ENCODE data around the gene PPIF.

Gene PPIF

DNA sequence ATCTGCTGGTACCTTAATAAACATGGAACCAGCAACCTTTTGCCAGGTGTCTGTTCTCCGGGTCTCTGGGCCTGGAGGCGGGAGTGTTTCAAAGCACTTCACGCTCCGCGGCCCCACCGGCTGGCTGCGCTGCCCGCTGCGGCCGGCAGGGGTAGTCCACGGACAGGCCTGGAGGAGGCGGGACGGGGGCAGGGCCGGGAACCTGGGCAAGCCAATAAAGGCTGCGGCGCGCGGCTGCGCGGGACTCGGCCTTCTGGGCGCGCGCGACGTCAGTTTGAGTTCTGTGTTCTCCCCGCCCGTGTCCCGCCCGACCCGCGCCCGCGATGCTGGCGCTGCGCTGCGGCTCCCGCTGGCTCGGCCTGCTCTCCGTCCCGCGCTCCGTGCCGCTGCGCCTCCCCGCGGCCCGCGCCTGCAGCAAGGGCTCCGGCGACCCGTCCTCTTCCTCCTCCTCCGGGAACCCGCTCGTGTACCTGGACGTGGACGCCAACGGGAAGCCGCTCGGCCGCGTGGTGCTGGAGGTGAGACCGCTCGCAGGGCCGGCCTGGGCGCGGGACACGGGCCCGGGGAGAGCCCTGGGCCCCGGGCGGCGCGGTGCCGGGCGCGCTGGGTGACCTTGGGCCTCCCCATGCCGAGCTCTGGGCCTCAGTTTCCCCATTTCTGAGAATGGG lies at the start of gene PPIF:
Gene PPIF, plus strand, starts transcription at position 244 of the 668 bp plus-strand sequence. Its CDS starts 80 bp downstream, at position 324.
- Mint-ChIP-seq H3K4me3 (peak within 1 kb of the TSS; percentile 84), H3K9me3 (no peaks in the 10 kb centered on the region), H3K36me3 (peaks cover 34% of the 10 kb centered on the region), H3K4me1 (peaks cover 43% of the 10 kb centered on the region), H3K27ac (peak within 1 kb of the TSS; percentile 92), H3K27me3 (no peaks in the 10 kb centered on the region)
- ATAC-seq = peak; percentile 94

DNA sequence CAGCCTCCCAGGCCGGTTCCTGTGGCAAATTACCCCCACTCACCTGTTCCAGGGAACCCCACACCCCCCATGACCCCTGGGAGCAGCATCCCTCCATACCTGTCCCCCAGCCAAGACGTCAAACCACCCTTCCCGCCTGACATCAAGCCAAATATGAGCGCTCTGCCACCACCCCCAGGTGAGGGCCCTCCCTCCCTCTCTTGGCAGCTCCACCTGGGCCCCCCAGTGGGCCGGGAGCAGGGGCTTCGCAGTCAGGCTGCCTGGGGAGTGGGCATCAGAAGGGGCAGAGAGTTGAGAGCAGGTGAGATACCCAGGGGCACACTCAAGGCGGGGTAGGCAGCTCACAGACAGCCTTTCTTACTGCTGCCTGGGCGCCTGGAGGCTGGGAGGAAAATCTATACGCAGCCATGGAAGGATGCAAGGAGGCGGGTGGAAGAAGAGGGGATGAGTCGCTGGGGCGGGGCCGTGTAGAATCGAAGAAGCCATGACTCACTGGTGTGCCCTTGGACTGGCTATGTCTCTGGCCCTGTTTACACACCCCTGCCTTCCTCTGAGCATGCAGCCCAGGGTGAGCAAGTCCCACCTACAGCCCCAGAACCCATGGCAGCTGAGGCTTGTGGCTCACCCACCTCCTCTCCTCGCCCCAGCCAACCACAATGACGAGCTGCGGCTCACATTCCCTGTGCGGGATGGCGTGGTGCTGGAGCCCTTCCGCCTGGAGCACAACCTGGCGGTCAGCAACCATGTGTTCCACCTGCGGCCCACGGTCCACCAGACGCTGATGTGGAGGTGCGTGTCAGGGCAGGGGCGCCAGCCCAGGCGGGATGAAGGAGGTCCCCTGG lies 48.6 kb upstream of the PPIF start:
- Mint-ChIP-seq H3K4me3 (no peak overlapping the region), H3K27me3 (no peaks in the 10 kb centered on the region), H3K36me3 (peaks cover 83% of the 10 kb centered on the region), H3K27ac (peak overlapping the region; percentile 99), H3K9me3 (no peaks in the 10 kb centered on the region), H3K4me1 (peaks cover 50% of the 10 kb centered on the region)
- no peak for ATAC-seq

DNA sequence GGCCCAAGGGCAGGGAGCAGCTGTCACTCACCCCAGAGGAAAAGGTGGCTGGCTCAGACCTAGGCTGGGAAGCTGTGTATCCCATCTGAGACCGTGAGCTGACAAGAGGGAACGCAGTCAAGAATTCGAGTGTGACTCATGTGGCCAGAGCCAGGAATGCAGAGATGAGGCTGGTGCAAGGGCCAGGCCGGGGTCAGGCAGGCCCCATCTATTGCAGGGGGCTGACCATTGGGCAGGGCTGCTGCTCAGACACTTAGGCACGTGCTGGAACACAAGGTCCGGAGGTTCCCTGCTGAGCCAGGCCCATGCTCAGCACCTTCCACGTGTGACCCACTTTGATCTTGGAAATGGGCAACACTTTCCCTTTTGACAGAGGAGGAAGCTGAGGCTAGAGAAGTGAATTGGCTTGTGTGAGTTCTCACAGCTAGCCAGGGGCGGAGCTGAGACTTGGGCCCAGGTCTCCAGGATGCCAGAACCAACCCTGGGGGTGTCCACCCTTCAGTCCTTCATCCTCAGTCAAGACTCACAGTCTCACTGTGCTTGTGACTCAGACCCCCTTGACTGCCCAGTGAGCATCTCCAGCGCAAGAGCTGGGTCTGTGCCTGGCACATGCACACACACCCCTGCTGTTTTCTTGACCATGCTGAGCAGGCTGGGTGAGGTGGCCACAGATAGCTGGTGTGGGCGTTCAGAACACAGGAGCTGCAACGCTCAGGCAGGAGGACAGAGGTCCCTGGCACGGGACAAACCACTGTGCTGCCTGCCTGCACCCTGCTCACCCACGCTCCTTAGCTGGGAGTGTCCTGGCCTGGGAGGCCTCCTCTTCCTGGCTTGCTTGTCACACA lies 47.6 kb upstream of the PPIF start:
- Mint-ChIP-seq H3K36me3 (peaks cover 83% of the 10 kb centered on the region), H3K27me3 (no peaks in the 10 kb centered on the region), H3K27ac (peak overlapping the region; percentile 99), H3K4me3 (no peak overlapping the region), H3K4me1 (peaks cover 40% of the 10 kb centered on the region), H3K9me3 (no peaks in the 10 kb centered on the region)
- ATAC-seq = no peak

DNA sequence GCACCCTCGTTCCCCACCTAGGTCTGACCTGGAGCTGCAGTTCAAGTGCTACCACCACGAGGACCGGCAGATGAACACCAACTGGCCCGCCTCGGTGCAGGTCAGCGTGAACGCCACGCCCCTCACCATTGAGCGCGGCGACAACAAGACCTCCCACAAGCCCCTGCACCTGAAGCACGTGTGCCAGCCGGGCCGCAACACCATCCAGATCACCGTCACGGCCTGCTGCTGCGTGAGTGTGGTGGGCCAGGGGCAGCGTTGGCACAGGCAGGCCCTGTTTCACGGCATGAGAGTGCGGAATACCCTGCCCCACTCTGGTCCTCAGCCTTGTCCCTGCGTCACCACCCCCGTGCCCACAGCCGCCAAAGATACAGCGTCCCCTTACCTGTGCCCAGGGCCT lies 46.6 kb upstream of the PPIF start:
- Mint-ChIP-seq H3K4me3 (no peak overlapping the region), H3K9me3 (no peaks in the 10 kb centered on the region), H3K4me1 (peaks cover 29% of the 10 kb centered on the region), H3K27ac (peak overlapping the region; percentile 38), H3K27me3 (no peaks in the 10 kb centered on the region), H3K36me3 (peaks cover 86% of the 10 kb centered on the region)
- no peak for ATAC-seq

DNA sequence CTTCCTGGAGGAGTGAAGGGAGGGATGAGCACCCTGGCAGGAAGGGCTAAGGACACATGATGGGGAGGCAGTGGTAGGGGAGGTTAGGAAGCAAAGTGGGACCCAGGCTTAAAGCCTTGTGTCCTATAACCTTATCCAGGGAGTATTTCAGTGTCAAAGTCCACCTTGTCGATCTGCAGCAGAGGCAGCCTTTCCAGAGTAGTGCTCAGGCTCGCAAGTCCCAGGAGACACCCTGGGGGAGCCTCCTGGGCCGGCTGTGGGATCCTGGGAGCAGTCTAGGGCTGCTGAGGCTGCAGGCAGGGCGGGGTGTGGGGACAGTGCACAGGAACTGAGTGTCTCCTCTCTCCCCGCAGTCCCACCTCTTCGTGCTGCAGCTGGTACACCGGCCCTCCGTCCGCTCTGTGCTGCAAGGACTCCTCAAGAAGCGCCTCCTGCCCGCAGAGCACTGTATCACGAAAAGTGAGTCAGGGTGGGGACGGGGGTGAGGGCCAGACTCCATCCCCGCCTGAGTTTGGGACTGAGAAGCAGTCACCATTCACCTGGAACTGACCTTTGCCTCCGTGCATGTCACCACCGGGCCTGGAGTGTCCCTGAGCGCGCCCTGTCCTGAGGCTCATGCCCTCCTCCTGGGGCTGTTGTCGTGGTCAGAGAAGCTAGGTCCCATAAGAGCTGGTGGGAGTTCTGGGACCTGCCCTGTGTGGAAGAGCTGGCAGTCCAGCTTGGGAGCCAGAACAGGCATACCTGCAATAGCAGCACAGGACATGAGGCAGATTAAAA lies 45.3 kb upstream of the PPIF start:
- Mint-ChIP-seq H3K36me3 (peaks cover 86% of the 10 kb centered on the region), H3K4me1 (peaks cover 18% of the 10 kb centered on the region), H3K4me3 (no peak overlapping the region), H3K27me3 (no peaks in the 10 kb centered on the region), H3K27ac (peak overlapping the region; percentile 38), H3K9me3 (no peaks in the 10 kb centered on the region)
- ATAC-seq = no peak

DNA sequence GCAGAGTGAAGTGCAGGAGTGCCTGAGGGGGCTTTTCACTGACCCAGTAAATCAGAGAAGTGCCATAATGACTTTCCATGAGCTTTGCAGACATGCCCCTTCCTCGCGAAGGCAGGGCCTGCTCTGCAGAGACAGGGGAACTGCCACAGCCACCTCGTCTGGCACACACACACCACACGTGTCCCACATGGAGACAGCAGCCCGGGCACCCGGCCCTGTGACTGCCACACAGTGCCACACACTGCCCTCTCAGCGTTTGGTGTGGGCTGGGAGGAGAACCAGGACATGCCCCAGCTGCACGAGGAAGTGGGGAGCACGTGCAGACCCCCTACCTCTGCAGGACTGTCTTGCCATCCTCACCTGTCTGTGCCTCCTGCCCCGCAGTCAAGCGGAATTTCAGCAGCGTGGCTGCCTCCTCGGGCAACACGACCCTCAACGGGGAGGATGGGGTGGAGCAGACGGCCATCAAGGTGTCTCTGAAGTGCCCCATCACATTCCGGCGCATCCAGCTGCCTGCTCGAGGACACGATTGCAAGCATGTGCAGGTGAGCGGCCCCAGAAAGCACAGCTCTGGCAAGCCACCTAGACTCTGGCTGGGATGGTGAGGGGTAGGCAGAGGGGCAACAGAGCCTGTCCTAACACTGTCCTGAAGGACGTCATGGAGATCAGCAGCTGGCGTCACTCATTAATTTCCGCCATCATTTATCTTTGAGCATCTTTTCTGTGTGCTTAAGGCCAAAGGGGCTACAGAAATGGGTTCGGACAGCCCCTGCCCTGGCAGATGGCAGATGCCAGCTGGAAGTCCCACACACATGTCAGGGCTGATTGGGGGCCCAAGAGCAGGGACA lies 43.4 kb upstream of the PPIF start:
- H3K4me3 Mint-ChIP-seq = no peak overlapping the region
- H3K4me1 Mint-ChIP-seq = peaks cover 5% of the 10 kb centered on the region
- H3K9me3 Mint-ChIP-seq = no peaks in the 10 kb centered on the region
- no peak for ATAC-seq
- H3K27me3 Mint-ChIP-seq = no peaks in the 10 kb centered on the region
- H3K27ac Mint-ChIP-seq = no peak overlapping the region
- peaks cover 86% of the 10 kb centered on the region for H3K36me3 Mint-ChIP-seq

DNA sequence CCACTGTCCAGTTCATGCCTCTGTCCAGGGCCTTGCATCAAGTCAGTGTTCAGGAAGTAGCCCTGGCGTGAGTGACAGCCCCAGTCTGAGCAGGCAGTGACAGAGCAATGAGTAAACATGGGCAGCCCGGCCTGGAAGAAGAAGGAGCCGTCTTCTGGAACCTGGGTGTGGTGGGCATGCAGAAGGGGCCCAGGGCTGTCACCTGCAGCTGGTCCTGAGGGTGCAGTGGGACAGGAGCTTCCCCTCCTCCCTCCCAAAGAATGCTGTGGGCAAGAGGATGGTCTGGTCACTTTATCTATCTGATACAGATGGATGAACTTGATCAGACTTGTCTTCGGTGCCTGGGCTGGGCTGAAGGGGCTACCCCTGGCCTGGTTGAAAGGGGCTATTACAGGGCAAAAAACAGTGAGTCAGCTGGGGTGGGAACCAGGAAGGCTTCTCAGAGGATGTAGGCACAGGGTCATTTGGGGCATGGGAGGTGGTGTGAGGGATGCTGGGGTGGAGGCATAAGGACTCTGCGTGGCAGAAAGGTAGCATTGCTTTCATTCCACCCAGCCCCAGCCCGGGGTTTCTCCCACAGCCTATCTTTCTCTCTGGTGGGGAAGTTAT lies 42.7 kb upstream of the PPIF start:
- peaks cover 5% of the 10 kb centered on the region for H3K4me1 Mint-ChIP-seq
- ATAC-seq = no peak
- H3K4me3 Mint-ChIP-seq = no peak overlapping the region
- no peak overlapping the region for H3K27ac Mint-ChIP-seq
- no peaks in the 10 kb centered on the region for H3K9me3 Mint-ChIP-seq
- H3K27me3 Mint-ChIP-seq = no peaks in the 10 kb centered on the region
- peaks cover 86% of the 10 kb centered on the region for H3K36me3 Mint-ChIP-seq

DNA sequence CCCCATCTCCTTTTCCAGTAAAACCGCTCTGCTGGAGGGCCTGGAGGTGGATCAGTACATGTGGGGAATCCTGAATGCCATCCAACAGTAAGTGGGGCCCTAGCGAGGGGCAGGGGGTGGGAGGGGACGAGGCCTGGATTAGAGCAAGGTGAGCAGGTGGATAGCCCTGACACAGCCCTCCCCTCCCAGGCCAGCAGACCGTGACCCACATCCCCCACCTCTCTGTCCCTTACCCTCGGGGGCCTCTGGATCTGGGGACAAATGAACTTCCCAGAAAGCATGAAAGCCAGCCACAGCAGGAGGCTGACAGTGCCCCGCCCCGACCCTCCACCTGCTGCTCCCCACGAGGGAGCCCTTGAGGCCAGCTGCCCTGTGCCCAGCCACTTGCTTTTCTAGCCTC lies 41.8 kb upstream of the PPIF start:
- Mint-ChIP-seq H3K27ac (no peak overlapping the region), H3K27me3 (no peaks in the 10 kb centered on the region)

DNA sequence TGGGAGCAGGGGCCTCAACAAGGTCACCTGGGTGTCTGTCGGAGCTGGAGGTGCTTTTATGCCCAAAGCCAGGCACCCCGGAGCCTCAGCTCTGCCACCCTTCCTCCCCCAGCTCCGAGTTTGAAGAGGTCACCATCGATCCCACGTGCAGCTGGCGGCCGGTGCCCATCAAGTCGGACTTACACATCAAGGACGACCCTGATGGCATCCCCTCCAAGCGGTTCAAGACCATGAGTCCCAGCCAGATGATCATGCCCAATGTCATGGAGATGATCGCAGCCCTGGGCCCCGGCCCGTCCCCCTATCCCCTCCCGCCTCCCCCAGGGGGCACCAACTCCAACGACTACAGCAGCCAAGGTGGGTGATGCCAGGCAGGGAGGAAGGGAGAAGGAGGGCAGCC lies 41.3 kb upstream of the PPIF start:
- no peaks in the 10 kb centered on the region for H3K4me1 Mint-ChIP-seq
- H3K36me3 Mint-ChIP-seq = peaks cover 88% of the 10 kb centered on the region
- H3K27me3 Mint-ChIP-seq = no peaks in the 10 kb centered on the region
- no peak overlapping the region for H3K27ac Mint-ChIP-seq
- ATAC-seq = no peak
- no peak overlapping the region for H3K4me3 Mint-ChIP-seq
- H3K9me3 Mint-ChIP-seq = no peaks in the 10 kb centered on the region

More for the DNA sequence above, 41.8 kb upstream of the PPIF start:
- peaks cover 88% of the 10 kb centered on the region for H3K36me3 Mint-ChIP-seq
- H3K9me3 Mint-ChIP-seq = no peaks in the 10 kb centered on the region
- peaks cover under 1% of the 10 kb centered on the region for H3K4me1 Mint-ChIP-seq
- no peak overlapping the region for H3K4me3 Mint-ChIP-seq
- ATAC-seq = no peak

DNA sequence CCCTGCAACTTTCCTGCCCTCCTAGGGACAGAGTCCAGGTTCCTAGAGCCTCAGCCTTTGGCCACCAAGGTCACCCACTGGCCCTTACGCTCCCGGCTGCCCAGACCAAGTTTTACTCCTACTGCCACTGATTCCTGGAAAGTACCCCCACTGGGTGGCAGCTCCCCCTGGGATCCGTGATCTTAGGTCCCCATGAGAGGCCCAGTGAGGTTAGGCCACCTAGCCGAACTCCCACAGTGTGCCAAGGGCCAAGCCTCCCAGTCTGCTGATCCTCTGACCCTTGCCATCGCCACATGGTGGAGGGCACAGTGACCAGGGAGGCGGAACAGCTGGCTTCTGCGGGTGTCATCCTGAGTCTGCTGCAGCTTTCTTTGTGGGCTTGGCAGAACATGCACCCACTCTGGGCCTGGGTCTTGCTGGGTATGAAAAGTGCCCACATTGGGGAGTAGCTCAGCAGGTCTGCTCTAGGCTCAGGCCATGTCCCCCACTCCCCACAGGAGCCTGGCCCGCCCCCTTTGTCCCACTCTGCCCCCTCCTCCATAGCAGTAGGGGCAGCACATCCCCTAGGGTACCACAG lies 40.5 kb upstream of the PPIF start:
- no peaks in the 10 kb centered on the region for H3K4me1 Mint-ChIP-seq
- no peaks in the 10 kb centered on the region for H3K27me3 Mint-ChIP-seq
- no peaks in the 10 kb centered on the region for H3K9me3 Mint-ChIP-seq
- H3K27ac Mint-ChIP-seq = no peak overlapping the region
- H3K36me3 Mint-ChIP-seq = peaks cover 87% of the 10 kb centered on the region
- no peak overlapping the region for H3K4me3 Mint-ChIP-seq
- ATAC-seq = no peak

DNA sequence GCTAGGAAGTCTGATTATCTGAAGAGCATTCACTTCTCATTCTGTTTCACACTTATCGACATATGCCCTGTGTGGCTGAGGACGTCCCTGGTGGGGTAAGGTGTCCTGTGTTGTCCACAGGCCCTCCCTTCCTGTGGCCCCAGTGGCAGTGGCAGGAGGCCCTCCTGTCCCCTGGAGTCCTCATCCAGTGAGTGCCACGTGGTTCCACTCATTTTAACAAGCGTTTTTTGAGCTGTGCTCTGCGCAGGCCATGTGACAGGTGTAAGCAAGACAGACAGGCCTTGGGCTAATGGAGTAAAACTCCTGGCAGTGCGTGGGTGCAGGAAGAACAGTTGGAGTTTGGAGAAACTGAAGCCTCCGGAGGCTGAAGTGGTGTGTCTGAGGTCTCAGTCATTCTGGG lies 39.3 kb upstream of the PPIF start:
- peaks cover 89% of the 10 kb centered on the region for H3K36me3 Mint-ChIP-seq
- H3K27ac Mint-ChIP-seq = no peak overlapping the region
- no peak overlapping the region for H3K4me3 Mint-ChIP-seq
- no peaks in the 10 kb centered on the region for H3K4me1 Mint-ChIP-seq
- no peak for ATAC-seq
- no peaks in the 10 kb centered on the region for H3K9me3 Mint-ChIP-seq
- H3K27me3 Mint-ChIP-seq = no peaks in the 10 kb centered on the region

DNA sequence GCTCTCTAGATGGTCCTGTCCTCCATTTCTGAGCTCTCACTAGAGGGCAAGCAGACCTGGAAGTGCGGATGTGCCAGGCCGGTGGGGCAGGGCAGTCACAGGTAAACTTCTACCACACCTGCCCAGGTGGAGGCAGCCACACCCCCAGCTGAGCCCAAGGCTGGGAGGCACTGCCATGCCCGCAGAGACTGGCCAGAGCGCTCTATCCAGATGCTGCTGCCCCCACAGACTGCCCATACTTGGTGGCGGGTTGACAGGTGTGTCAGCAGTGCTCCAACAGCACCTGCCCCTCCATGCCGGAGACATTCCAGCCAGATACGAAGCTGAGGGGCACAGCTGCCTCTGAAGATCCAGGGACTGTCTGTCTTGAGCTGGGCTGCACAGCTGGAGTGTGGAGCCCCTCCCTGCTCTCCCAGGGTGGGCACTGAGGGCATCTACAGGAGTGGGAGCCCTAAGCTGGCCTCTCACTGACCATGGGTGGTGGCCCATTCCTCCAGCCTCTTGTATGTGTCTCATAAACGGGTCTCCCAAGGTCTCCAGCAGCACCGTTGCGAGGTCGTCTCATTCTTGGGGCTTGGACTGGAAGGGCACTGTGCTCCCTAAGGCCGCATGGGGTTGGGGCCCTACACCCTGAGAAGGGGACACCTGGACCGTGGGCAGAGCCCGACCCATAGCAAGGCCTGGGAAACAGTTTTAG lies 38.2 kb upstream of the PPIF start:
- no peaks in the 10 kb centered on the region for H3K9me3 Mint-ChIP-seq
- H3K27me3 Mint-ChIP-seq = no peaks in the 10 kb centered on the region
- no peak for ATAC-seq
- H3K4me3 Mint-ChIP-seq = no peak overlapping the region
- peaks cover 6% of the 10 kb centered on the region for H3K4me1 Mint-ChIP-seq
- H3K27ac Mint-ChIP-seq = no peak overlapping the region
- H3K36me3 Mint-ChIP-seq = peaks cover 96% of the 10 kb centered on the region
